H1 (cell line): ENCODE measurements around the gene STIM1. TPM values are rescaled to one million over a fixed set of nuclear protein-coding genes. Genes with fewer than 3 reads are reported as not detected.

Experiments used
- HDAC6 ChIP-seq: IDR thresholded peaks from one replicate; pipeline ENCODE4 v1.7.1; 2012; ENCODE audit warnings: low read depth, mild to moderate bottlenecking, inconsistent platforms, low read length, moderate library complexity
- polyA plus RNA-seq, 7 experiments: library from polyadenylated mRNA; depleted of rRNA in 3 of 7; stranded (reverse) in 5 of 7; unstranded in 2 of 7; fragments of >200 nt in 5 of 7; fragments of 200-250 nt in 2 of 7; gene quantifications; 1 replicate in 5 of 7; 2 replicates in 1 of 7; 4 replicates in 1 of 7; pipeline versions ENCODE4 v1.2.1 to v1.2.3, GENCODE V29; 2011 to 2013; ENCODE audit warnings: missing spikeins in 2 of 7, mixed read lengths in 2 of 7
- total RNA-seq: library from RNA; stranded (reverse); fragmentation: NEBNext Ultra II Directional; extraction: Animal tissue kit (Norgen Biotek cat#: 25700); gene quantifications from 2 replicates; pipeline ENCODE4 v1.2.1, GENCODE V29; 2021

The STIM1 gene
- total and polyA plus RNA-seq, 2 of the 8 experiments (the other 6 are each of a cell fraction or from before 2014, with no cell fraction given): 11.1 to 12.2 TPM

- no peak for TF ChIP-seq HDAC6
These were observed 58.5 kb downstream of the STIM1 start (continued) for GRCh38 chr11:3913921-3914320.
